ENCODE measurements around the gene SUPT16H.

GRCh38 chr14:21426692-21427091, 42.9 kb upstream of the SUPT16H start:
- TF ChIP-seq USF2 (IDR thresholded peaks at IDR 0.05; ENCODE audit: borderline replicate concordance, low read depth, low read length), result no peak
- no peak for TF ChIP-seq CEBPB (IDR thresholded peaks at IDR 0.05; ENCODE audit: borderline replicate concordance in 1 of 2, low read depth in 2 of 2, low read length in 2 of 2)
- TF ChIP-seq EZH2 (IDR thresholded peaks at IDR 0.05; ENCODE audit: borderline replicate concordance, control insufficient read depth, low read depth, low read length), result no peak
- no peak for TF ChIP-seq NRF1 (conservative IDR thresholded peaks at IDR 0.05; ENCODE audit: low read depth, low read length)
- TF ChIP-seq POU2F2 (IDR thresholded peaks at IDR 0.05; ENCODE audit: borderline replicate concordance, low read depth, low read length), result no peak
- no peak for TF ChIP-seq SP1 (IDR thresholded peaks at IDR 0.05; ENCODE audit: low read depth, low read length)
